K562 (cell line): Measurements from ENCODE around the gene MMP2. TPM values are rescaled to one million over a fixed set of nuclear protein-coding genes. Genes with fewer than 3 reads are reported as not detected.

Source experiments
- ATAC-seq: fragments of 200-7000 bp; cut with Tn5 transposase; 3 replicates; pipeline ENCODE4 v1.9.1; 2020; ENCODE audit warnings: moderate library complexity
- BruUV-seq: library from RNA; stranded (reverse); fragments of 400-500 nt; replicated peaks from 2 replicates; lab custom pipeline; 2021; lab: Mats Ljungman, UMichigan
- CTCF ChIA-PET: fragments of 300-600 bp; formaldehyde crosslinking; extraction: SDS; loops from one replicate; lab custom pipeline; 2021; ENCODE audit warnings: low intra/inter-chr PET ratio; lab: Yijun Ruan, JAX
- POLR2A ChIA-PET: fragments of 300-600, 350-650 bp; sonication (Branson Sonifier 250); formaldehyde crosslinking; extraction: SDS; loops from one replicate; lab custom pipeline; 2021; ENCODE audit warnings: antibody characterized with exemption, inconsistent platforms; lab: Yijun Ruan, JAX
- DNase-seq, 4 experiments: peaks; one replicate each; pipeline versions ENCODE4 v3.0.0 to v3.0.0-alpha.2; 2011 to 2018; ENCODE audit warnings: low spot score in 3 of 4, mixed read lengths in 3 of 4; ENCODE audit errors: extremely low read depth in 1 of 4
- FAIRE-seq: peaks from 2 replicates; lab custom pipeline; 2011; peaks lifted over from hg19 to GRCh38; lab: Jason Lieb, UNC
- H2AFZ ChIP-seq: 2 replicates; pipeline ENCODE4 v1.6.0; 2011; ENCODE audit warnings: low read depth, low read length, control low read depth, inconsistent platforms
- H3K27ac ChIP-seq: fragments of 200-600 bp; 3 replicates; pipeline ENCODE4 v1.8.0; 2011; ENCODE audit warnings: low read depth, mild to moderate bottlenecking, control low read depth, inconsistent platforms, low read length, moderate library complexity, mixed read lengths; ENCODE audit errors: extremely low read depth
- H3K27me3 ChIP-seq, 2 experiments: fragments of 300-600 bp in 1 of 2; 2 replicates in 1 of 2; 3 replicates in 1 of 2; pipeline versions ENCODE4 v1.6.0 to v1.8.0; 2011; ENCODE audit warnings: inconsistent platforms in 2 of 2, low read length in 2 of 2, mild to moderate bottlenecking in 1 of 2, mixed read lengths in 1 of 2, moderate library complexity in 1 of 2; ENCODE audit not compliant: control insufficient read depth in 2 of 2, insufficient read depth in 2 of 2
- H3K36me3 ChIP-seq: fragments of 300-600 bp; 3 replicates; pipeline ENCODE4 v1.8.0; 2011; ENCODE audit warnings: mild to moderate bottlenecking, low read length, inconsistent platforms; ENCODE audit not compliant: control insufficient read depth, insufficient read depth
- H3K4me1 ChIP-seq, 2 experiments: fragments of 200-600 bp in 1 of 2; replicated peaks in 1 of 2; 2 replicates in 1 of 2; 3 replicates in 1 of 2; pipeline versions ENCODE4 v1.5.1 to v1.8.0; 2011; ENCODE audit warnings: inconsistent platforms in 2 of 2, low read length in 2 of 2, mild to moderate bottlenecking in 1 of 2, mixed read lengths in 1 of 2, moderate library complexity in 1 of 2; ENCODE audit not compliant: control insufficient read depth in 2 of 2, insufficient read depth in 2 of 2
- H3K4me2 ChIP-seq: 2 replicates; pipeline ENCODE4 v1.6.1; 2011; ENCODE audit warnings: low read length, control low read depth, inconsistent platforms, mixed read lengths; ENCODE audit not compliant: insufficient read depth
- H3K4me3 ChIP-seq: fragments of 200-600 bp; sonication (generic), shearing (Covaris generic); 2 replicates; pipeline ENCODE4 v1.5.1; 2016; ENCODE audit warnings: control low read depth, inconsistent platforms
- H3K79me2 ChIP-seq: fragments of 200-600 bp; 3 replicates; pipeline ENCODE4 v1.8.0; 2011; ENCODE audit warnings: low read length, inconsistent platforms; ENCODE audit not compliant: control insufficient read depth, insufficient read depth
- H3K9ac ChIP-seq, 2 experiments: 2 replicates each; pipeline versions ENCODE4 v1.6.0 to v1.6.1; 2011; ENCODE audit warnings: low read depth in 2 of 2, low read length in 2 of 2, control low read depth in 1 of 2, inconsistent platforms in 1 of 2, mild to moderate bottlenecking in 1 of 2, mixed read lengths in 1 of 2; ENCODE audit not compliant: insufficient read depth in 1 of 2
- H3K9me1 ChIP-seq: one replicate; pipeline ENCODE4 v1.6.0; 2011; ENCODE audit warnings: inconsistent platforms, mild to moderate bottlenecking, low read length, moderate library complexity; ENCODE audit not compliant: control insufficient read depth, insufficient read depth
- H3K9me3 ChIP-seq: replicated peaks from 2 replicates; pipeline ENCODE4 v1.5.1; 2011; ENCODE audit warnings: low read depth, low read length, inconsistent platforms; ENCODE audit not compliant: control insufficient read depth, insufficient read depth
- H4K20me1 ChIP-seq: replicated peaks from 2 replicates; pipeline ENCODE4 v1.6.1; 2011; ENCODE audit warnings: low read length, inconsistent platforms, mixed read lengths; ENCODE audit not compliant: control insufficient read depth, insufficient read depth
- ARID1B ChIP-seq: fragments of 450-650 bp; IDR thresholded peaks from 2 replicates; pipeline ENCODE4 v1.6.1; 2016; ENCODE audit warnings: antibody characterized with exemption, mild to moderate bottlenecking, inconsistent platforms
- CHAMP1 ChIP-seq: fragments of 450-650 bp; IDR thresholded peaks from 2 replicates; pipeline ENCODE4 v1.6.1; 2016; ENCODE audit warnings: mild to moderate bottlenecking
- ESRRA ChIP-seq: fragments of 450-650 bp; IDR thresholded peaks from 2 replicates; pipeline ENCODE4 v1.6.1; 2014; ENCODE audit warnings: low read depth, mild to moderate bottlenecking, moderate library complexity, borderline replicate concordance
- ETS2 ChIP-seq: IDR thresholded peaks from 2 replicates; pipeline ENCODE4 v1.6.1; 2016; ENCODE audit warnings: borderline replicate concordance, missing genetic modification characterization, mild to moderate bottlenecking, moderate library complexity, missing compliant biosample characterization; ENCODE audit not compliant: poor library complexity, severe bottlenecking
- HMGXB4 ChIP-seq: sonication (generic); formaldehyde crosslinking; IDR thresholded peaks from 2 replicates; pipeline ENCODE4 v1.8.1; 2023; ENCODE audit warnings: mild to moderate bottlenecking, missing genetic modification reagents
- HOXB6 ChIP-seq: fragments of 250-450 bp; sonication (Bioruptor Pico); IDR thresholded peaks from 2 replicates; pipeline ENCODE4 v1.5.1; 2022; ENCODE audit warnings: mild to moderate bottlenecking, borderline replicate concordance
- KDM1A ChIP-seq, 2 experiments: fragments of 450-650 bp; IDR thresholded peaks; 2 replicates each; pipeline ENCODE4 v1.6.1; 2016; ENCODE audit warnings: mild to moderate bottlenecking in 2 of 2
- MCM5 ChIP-seq: fragments of 450-650 bp; IDR thresholded peaks from 2 replicates; pipeline ENCODE4 v1.6.1; 2016; ENCODE audit warnings: low read depth
- NCOA6 ChIP-seq: fragments of 450-650 bp; IDR thresholded peaks from 2 replicates; pipeline ENCODE4 v1.6.1; 2017; ENCODE audit warnings: mild to moderate bottlenecking
- PBX2 ChIP-seq, 2 experiments: IDR thresholded peaks in 1 of 2; conservative IDR thresholded peaks in 1 of 2; 2 replicates each; pipeline ENCODE4 v1.6.1; 2016; ENCODE audit warnings: low read depth in 2 of 2, mild to moderate bottlenecking in 1 of 2, missing compliant biosample characterization in 1 of 2, missing genetic modification characterization in 1 of 2, moderate library complexity in 1 of 2
- SMC3 ChIP-seq: conservative IDR thresholded peaks from 2 replicates; pipeline ENCODE4 v1.6.1; 2011; ENCODE audit warnings: low read depth, low read length, improper control_type of control experiment; ENCODE audit not compliant: insufficient read depth
- STAT5B ChIP-seq: fragments of 250-450 bp; sonication (Bioruptor Pico); IDR thresholded peaks from 2 replicates; pipeline ENCODE4 v1.8.0; 2021; ENCODE audit warnings: mild to moderate bottlenecking, inconsistent platforms
- TARDBP ChIP-seq: fragments of 450-650 bp; IDR thresholded peaks from 2 replicates; pipeline ENCODE4 v1.6.1; 2016
- ZNF124 ChIP-seq: sonication (generic); formaldehyde crosslinking; IDR thresholded peaks from 2 replicates; pipeline ENCODE4 v1.8.1; 2022; ENCODE audit warnings: missing genetic modification reagents
- ZNF780A ChIP-seq: fragments of 250-450 bp; sonication (Bioruptor Pico); IDR thresholded peaks from 2 replicates; pipeline ENCODE4 v1.5.0; 2021; ENCODE audit warnings: mild to moderate bottlenecking
- WGBS: fragments of 100-300 bp; shearing (Covaris generic); methylation state at CpG from one replicate; pipeline ENCODE4 v1.1.6; 2016; ENCODE audit warnings: low coverage, mixed read lengths; ENCODE audit not compliant: insufficient coverage; ENCODE audit errors: missing lambda C conversion rate; 5-methylcytosine and 5-hydroxymethylcytosine counted together
- in situ Hi-C: fragments of 300-500 bp; cut with MboI; formaldehyde crosslinking; loops from 4 replicates; pipeline ENCODE4 v1.15.0; 2018; ENCODE audit warnings: inconsistent platforms, mixed read lengths
- intact Hi-C: fragments of 100-400 bp; cut with micrococcal nuclease; formaldehyde crosslinking; loops from 2 replicates; pipeline ENCODE4 v1.14.2; 2022
- polyA plus RNA-seq, 8 experiments: library from polyadenylated mRNA; depleted of rRNA in 4 of 8; stranded (reverse) in 5 of 8; unstranded in 3 of 8; fragments of >200 nt; fragmentation: Nextera tagmentation in 2 of 8; fragmentation: Illumina TruSeq in 1 of 8; extraction: Ambion mirVana in 2 of 8; extraction: Trizol in 1 of 8; gene quantifications; 2 replicates each; pipeline versions ENCODE4 v1.2.1 to v1.2.3, GENCODE V29; 2011 to 2014; ENCODE audit warnings: inconsistent platforms in 1 of 8, missing spikeins in 1 of 8
- total RNA-seq, 7 experiments: library from RNA; depleted of rRNA in 6 of 7; stranded (reverse); fragments of >200 nt in 6 of 7; fragmentation: Illumina TruSeq in 2 of 7; extraction: Trizol in 2 of 7; gene quantifications; 2 replicates each; pipeline versions ENCODE4 v1.2.1 to v1.2.3, GENCODE V29; 2011 to 2021; ENCODE audit warnings: low replicate concordance in 1 of 7

MMP2 gene
- total and polyA plus RNA-seq, 9 of the 15 experiments (the other 6 are each of a cell fraction or from before 2014, with no cell fraction given) = 0.05 to 0.53 TPM; not detected in 7

- Histone ChIP-seq H3K9me1 (no peaks in the 10 kb centered on the region), H3K79me2 (no peaks in the 10 kb centered on the region), H3K36me3 (no peaks in the 10 kb centered on the region), H3K9ac (no peak overlapping the region), H3K9me3 (no peaks in the 10 kb centered on the region), H3K4me3 (no peak overlapping the region), H3K4me2 (no peak overlapping the region), H3K27me3 (no peaks in the 10 kb centered on the region), H3K4me1 (no peaks in the 10 kb centered on the region), H3K27ac (no peak overlapping the region), H4K20me1 (peaks cover 3% of the 10 kb centered on the region; the same call in 1 of the 2 replicates), H2AFZ (no peak overlapping the region)
- BruUV-seq = no TSS peak
- intact Hi-C loops = no loop called here
- DNase-seq (no peak), ATAC-seq (no peak), FAIRE-seq (no peak)
- in situ Hi-C loops = no loop called here
- WGBS = 20% methylated on average over 1 of the region's 1 CpG
- ChIA-PET POLR2A (interaction anchor here (0.9 kb wide), 1 partner anchor 25 kb away, joined by 3 read pairs; no protein-coding TSS in a partner anchor), CTCF (interaction anchor here (1.9 kb wide), 1 partner anchor 74 kb away, joined by 7 read pairs; no protein-coding TSS in a partner anchor)
- TF ChIP-seq SMC3 (no peak), PBX2 (CRISPR knock-in tag; IDR thresholded peaks at IDR 0.05; ENCODE audit: low read depth) (no peak), PBX2 (tag; conservative IDR thresholded peaks at IDR 0.05; ENCODE audit: low read depth) (no peak), ETS2 (tag) (no peak), ZNF780A (no peak), CHAMP1 (no peak), NCOA6 (no peak), HOXB6 (CRISPR knock-in tag) (no peak), ARID1B (no peak), TARDBP (no peak), KDM1A (IDR thresholded peaks at IDR 0.05) (no peak), ESRRA (no peak), STAT5B (CRISPR knock-in tag) (no peak), HMGXB4 (CRISPR knock-in tag) (no peak), MCM5 (no peak), ZNF124 (CRISPR knock-in tag) (no peak)
These were observed 60.5 kb downstream of the MMP2 start for GRCh38 chr16:55539488-55539887.
